SW480 (cell line): ENCODE results near the gene EYA2.

Source experiments
- DNase-seq: peaks from one replicate; pipeline ENCODE4 v3.0.0-alpha.2; 2016; ENCODE audit warnings: low spot score

EYA2 gene

GRCh38 chr20:46933150-46933549 lies 38.5 kb downstream of the EYA2 start:
- DNase-seq: no peak

GRCh38 chr20:46934746-46935287 lies 40.2 kb downstream of the EYA2 start:
- DNase-seq: no peak

GRCh38 chr20:46935394-46936017 lies 40.9 kb downstream of the EYA2 start:
- DNase-seq: no peak

- no peak for DNase-seq
Observed at GRCh38 chr20:46936415-46937156, 41.9 kb downstream of the EYA2 start.

- DNase-seq: no peak
Observed at GRCh38 chr20:46937157-46937523, 42.5 kb downstream of the EYA2 start.

- DNase-seq: no peak
Observed at GRCh38 chr20:46937533-46938226, 43.0 kb downstream of the EYA2 start.

- DNase-seq: no peak
Observed at GRCh38 chr20:46938434-46938833, 43.8 kb downstream of the EYA2 start.

- peak; percentile 41 for DNase-seq
Observed at GRCh38 chr20:46939031-46939965, 44.7 kb downstream of the EYA2 start.

GRCh38 chr20:46940616-46941015 lies 46.0 kb downstream of the EYA2 start:
- no peak for DNase-seq

- DNase-seq: no peak
Observed at GRCh38 chr20:46941404-46941803, 46.8 kb downstream of the EYA2 start.

- no peak for DNase-seq
Observed at GRCh38 chr20:46943861-46944591, 49.4 kb downstream of the EYA2 start.

- DNase-seq: no peak
Observed at GRCh38 chr20:46945465-46945864, 50.8 kb downstream of the EYA2 start.

- no peak for DNase-seq
Observed at GRCh38 chr20:46946181-46946624, 51.6 kb downstream of the EYA2 start.

GRCh38 chr20:46946796-46947195 lies 52.2 kb downstream of the EYA2 start:
- no peak for DNase-seq

GRCh38 chr20:46948081-46948480 lies 53.4 kb downstream of the EYA2 start:
- DNase-seq: no peak

- DNase-seq: no peak
Observed at GRCh38 chr20:46951405-46951804, 56.8 kb downstream of the EYA2 start.

- DNase-seq: no peak
Observed at GRCh38 chr20:46951840-46952497, 57.3 kb downstream of the EYA2 start.

- DNase-seq: no peak
Observed at GRCh38 chr20:46953596-46953995, 59.0 kb downstream of the EYA2 start.

GRCh38 chr20:46954490-46955038 lies 59.9 kb downstream of the EYA2 start:
- no peak for DNase-seq
